Transverse colon (tissue), 3 donors: ENCODE data around the gene DOCK7.

Experiments
- POLR2A ChIP-seq: fragments of 450-650 bp; IDR thresholded peaks from one replicate; pipeline ENCODE4 v1.6.1; 2016; ENCODE audit warnings: antibody characterized with exemption, mild to moderate bottlenecking, moderate library complexity
- TF ChIP-seq, protein P1 (sequence below), 5 experiments: fragments of 200-600 bp in 3 of 5; fragments of 450-650 bp in 2 of 5; sonication (generic) in 3 of 5; IDR thresholded peaks; 1 replicate in 2 of 5; 2 replicates in 3 of 5; pipeline ENCODE4 v1.5.1; 2016 to 2017; ENCODE audit warnings: antibody characterized with exemption in 5 of 5, inconsistent platforms in 3 of 5, mild to moderate bottlenecking in 2 of 5, moderate library complexity in 1 of 5

DNA sequence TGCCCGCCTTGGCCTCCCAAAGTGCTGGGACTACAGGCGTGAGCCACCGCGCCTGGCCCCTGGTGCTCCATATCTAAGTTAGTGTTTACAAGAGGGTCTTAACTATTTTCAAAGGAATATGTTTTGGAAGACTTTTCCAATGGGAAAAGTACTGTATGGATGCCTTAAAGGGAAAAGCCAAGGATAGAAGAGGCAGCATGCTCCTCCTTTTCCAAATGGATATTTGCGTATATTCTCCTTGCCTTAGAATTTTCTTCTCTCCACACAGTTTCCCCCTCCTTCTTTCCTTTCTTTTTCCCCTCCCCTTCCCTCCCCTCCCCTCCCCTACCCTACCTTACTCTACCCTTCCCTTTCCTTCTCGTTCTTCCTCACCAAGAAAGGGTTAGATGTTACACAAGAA is 29.3 kb upstream of the DOCK7 start:
- TF ChIP-seq, protein P1, sequence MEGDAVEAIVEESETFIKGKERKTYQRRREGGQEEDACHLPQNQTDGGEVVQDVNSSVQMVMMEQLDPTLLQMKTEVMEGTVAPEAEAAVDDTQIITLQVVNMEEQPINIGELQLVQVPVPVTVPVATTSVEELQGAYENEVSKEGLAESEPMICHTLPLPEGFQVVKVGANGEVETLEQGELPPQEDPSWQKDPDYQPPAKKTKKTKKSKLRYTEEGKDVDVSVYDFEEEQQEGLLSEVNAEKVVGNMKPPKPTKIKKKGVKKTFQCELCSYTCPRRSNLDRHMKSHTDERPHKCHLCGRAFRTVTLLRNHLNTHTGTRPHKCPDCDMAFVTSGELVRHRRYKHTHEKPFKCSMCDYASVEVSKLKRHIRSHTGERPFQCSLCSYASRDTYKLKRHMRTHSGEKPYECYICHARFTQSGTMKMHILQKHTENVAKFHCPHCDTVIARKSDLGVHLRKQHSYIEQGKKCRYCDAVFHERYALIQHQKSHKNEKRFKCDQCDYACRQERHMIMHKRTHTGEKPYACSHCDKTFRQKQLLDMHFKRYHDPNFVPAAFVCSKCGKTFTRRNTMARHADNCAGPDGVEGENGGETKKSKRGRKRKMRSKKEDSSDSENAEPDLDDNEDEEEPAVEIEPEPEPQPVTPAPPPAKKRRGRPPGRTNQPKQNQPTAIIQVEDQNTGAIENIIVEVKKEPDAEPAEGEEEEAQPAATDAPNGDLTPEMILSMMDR (IDR thresholded peaks at IDR 0.05): no peak
- TF ChIP-seq POLR2A: no peak
